ENCODE data around the gene SERPINA12.

Gene SERPINA12

GRCh38 chr14:94449930-94450329, 59.3 kb downstream of the SERPINA12 start:
- in situ Hi-C loops (cut with MboI; ENCODE audit: low pct_unique_long_range_greater_than_20kb, low sequenced_read_pairs) = no loop called here
- no peak for DNase-seq

DNA sequence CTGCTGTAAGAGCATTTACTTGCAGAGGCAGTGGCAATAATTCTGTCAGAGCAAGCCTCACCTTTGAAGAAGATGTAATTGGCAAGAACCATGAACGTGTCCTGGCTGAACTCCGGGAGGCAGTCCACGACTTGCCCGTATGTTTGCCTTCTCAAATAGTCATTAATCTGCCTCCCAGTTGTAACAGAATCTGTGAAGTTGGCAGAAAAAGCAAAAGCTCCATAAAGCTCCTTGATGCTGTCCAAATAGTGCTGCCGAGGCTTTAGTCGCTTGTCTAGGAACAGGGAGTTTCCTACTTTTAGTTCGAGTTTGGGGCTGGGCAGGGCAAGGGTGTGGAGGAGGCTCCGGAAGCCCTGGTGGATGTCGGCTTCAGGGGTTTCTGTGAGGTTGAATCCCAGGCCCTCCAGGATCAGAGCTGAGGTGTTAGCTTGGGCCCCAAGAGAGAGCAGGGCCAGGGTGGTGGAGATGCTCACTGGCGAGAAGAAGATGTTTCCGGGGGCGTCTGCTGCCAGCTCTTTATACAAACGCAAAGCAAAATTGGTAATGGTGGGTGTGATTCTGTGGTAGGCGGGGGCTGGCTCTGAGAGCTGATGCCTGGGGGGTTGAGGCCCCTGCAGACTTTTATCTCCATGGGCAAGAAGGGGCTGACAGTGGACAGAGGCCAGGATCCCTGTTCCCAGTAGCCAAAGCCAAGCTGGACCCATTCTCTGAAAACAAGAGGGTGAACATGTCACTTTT, 61.0 kb downstream of the SERPINA12 start:
- DNase-seq = no peak
- in situ Hi-C loops (cut with MboI; ENCODE audit: low pct_unique_long_range_greater_than_20kb, low sequenced_read_pairs) = no loop called here

DNA sequence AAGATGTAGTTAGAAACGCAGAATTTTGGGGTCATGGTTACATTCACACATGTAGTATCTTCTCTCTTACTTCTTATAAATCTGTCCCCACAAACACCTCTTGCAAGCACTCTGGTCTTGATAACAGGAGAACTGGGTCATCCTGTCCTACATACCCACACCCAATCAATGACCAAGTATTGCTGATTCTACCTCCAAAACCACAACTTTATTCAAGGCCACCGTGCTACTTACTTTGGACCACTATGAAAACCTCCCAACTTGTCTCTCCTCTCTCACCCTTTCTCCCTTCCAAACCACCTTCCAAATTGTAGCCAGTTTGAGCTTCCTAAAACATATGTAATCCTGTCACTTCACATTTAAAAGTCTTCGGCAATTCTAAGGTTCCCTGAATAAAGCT, 62.1 kb downstream of the SERPINA12 start:
- in situ Hi-C loops (cut with MboI; ENCODE audit: low pct_unique_long_range_greater_than_20kb, low sequenced_read_pairs) = no loop called here

GRCh38 chr14:94446126-94446525, 63.1 kb downstream of the SERPINA12 start:
- in situ Hi-C loops (cut with MboI; ENCODE audit: low pct_unique_long_range_greater_than_20kb, low sequenced_read_pairs) = no loop called here
- no peak for DNase-seq

More for the DNA sequence above, 62.1 kb downstream of the SERPINA12 start:
- no peak for DNase-seq

DNA sequence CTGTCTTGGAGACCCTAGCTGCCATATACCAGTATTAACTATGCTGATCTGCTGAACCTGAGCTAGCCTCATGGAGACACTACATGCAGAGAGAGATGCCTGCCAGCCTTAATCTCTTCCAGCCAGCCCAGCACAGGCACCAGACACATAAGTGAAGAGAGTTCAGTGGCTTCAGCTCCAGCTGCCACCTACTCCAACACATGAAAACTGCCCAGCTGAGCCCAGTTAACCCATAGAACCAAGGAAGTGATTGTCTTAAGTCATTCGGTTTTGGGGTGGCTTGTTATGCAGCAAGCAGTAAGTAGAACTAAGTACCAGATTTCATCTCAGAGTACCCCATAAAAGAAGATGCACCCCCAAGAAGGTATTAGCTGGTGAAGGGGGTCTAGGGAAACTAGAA, 64.3 kb downstream of the SERPINA12 start:
- no peak for DNase-seq
- in situ Hi-C loops (cut with MboI; ENCODE audit: low pct_unique_long_range_greater_than_20kb, low sequenced_read_pairs) = no loop called here

DNA sequence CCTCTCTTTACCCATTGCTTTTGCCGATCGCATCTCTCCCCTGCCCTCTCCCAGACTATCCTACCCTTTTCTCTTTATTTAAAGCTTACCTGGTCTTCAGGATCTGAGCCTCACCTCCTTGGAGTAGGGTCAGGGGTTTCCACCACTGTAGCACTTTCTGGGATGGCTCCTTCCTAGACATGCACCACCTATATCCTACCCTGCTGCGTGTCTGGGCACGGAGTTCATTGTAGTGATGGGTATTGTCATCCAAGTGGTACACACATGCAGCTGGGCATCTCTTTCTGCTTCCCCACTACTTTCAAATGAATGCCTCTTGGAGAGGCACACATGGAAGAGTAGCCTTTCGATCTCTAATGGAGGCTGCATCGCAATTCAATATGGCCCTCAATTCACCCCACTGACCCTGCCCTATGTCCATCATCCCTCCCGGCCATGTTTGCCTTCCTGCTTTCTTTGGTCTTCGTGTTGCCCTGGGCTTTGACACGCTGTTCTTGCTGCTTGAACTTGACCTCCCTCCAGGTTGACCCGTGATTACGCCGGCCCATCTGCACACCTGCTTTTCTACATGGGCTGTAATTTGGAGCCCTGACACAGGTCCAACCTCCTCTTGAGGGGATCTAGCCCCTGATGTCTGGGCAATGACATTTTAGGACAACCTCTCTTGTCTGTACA, 67.6 kb downstream of the SERPINA12 start:
- no peak for DNase-seq
- in situ Hi-C loops (cut with MboI; ENCODE audit: low pct_unique_long_range_greater_than_20kb, low sequenced_read_pairs) = no loop called here

- in situ Hi-C loops (cut with MboI; ENCODE audit: low pct_unique_long_range_greater_than_20kb, low sequenced_read_pairs) = no loop called here
- no peak for DNase-seq
Observed at GRCh38 chr14:94441130-94441529, 68.1 kb downstream of the SERPINA12 start.

GRCh38 chr14:94439453-94440057, 69.7 kb downstream of the SERPINA12 start:
- no peak for DNase-seq
- in situ Hi-C loops (cut with MboI; ENCODE audit: low pct_unique_long_range_greater_than_20kb, low sequenced_read_pairs) = no loop called here

All from KBM-7 (cell line).